Measurements from ENCODE around the gene DIPK1A. TPM values are rescaled to one million over a fixed set of nuclear protein-coding genes. Genes with fewer than 3 reads are reported as not detected.

Gene DIPK1A
- total and polyA plus RNA-seq, 9 donors, result 4.7 to 15.4 (median 8.6) TPM

DNA sequence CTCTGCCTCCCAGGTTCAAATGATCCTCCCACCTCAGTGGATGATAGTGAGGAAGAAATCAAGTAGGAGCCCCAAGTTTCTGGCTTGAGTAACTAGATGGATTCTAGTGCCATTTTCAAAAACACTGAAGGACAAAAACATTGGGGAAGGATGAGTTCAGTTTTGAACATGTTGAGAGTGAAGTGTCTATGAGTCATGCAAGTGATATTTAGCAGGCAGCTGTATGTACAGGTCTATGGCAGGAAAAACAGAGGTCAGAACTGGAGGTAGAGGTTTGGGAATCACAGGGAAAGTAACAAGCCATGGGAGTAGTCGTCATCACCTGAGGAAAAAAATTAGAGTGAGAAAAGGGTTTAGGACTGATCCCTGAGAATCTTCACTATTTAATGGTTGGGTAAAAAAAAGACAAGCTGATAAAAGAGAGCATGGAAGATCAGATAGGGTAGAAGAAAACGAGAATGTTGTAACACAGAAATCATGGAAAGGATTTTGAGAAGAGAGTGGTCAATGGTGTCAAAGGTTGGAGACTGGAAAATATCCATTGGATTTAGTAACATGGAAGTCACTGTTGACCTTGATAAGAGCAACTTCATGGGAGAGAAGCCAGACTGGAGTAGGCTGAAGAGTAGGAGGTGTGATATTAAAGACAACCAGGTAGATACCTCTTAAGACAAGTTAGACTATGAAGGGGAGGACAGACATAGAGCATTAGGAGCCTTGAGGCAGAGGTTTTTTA, 53.1 kb downstream of the DIPK1A start:
- no peak overlapping the region for H3K27ac ChIP-seq
- intact Hi-C loops (cut with DNase I), result no loop called here

GRCh38 chr1:92903765-92904164, 57.5 kb downstream of the DIPK1A start:
- Histone ChIP-seq H3K4me1 (ENCODE audit: insufficient read depth) (no peaks in the 10 kb centered on the region), H3K9me3 (no peaks in the 10 kb centered on the region), H3K36me3 (no peaks in the 10 kb centered on the region), H3K27ac (no peak overlapping the region), H3K27me3 (no peaks in the 10 kb centered on the region), H3K4me3 (no peak overlapping the region)
- DNase-seq, result no peak
- WGBS, 3 donors, result 80 to 83% (median 83%) methylated on average over 1 of the region's 1 CpG
- intact Hi-C loops (cut with DNase I), result no loop called here
- TF ChIP-seq EP300 (IDR thresholded peaks at IDR 0.05) (no peak), POLR2A (IDR thresholded peaks at IDR 0.05) (no peak)
- TF ChIP-seq, protein P1, sequence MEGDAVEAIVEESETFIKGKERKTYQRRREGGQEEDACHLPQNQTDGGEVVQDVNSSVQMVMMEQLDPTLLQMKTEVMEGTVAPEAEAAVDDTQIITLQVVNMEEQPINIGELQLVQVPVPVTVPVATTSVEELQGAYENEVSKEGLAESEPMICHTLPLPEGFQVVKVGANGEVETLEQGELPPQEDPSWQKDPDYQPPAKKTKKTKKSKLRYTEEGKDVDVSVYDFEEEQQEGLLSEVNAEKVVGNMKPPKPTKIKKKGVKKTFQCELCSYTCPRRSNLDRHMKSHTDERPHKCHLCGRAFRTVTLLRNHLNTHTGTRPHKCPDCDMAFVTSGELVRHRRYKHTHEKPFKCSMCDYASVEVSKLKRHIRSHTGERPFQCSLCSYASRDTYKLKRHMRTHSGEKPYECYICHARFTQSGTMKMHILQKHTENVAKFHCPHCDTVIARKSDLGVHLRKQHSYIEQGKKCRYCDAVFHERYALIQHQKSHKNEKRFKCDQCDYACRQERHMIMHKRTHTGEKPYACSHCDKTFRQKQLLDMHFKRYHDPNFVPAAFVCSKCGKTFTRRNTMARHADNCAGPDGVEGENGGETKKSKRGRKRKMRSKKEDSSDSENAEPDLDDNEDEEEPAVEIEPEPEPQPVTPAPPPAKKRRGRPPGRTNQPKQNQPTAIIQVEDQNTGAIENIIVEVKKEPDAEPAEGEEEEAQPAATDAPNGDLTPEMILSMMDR (IDR thresholded peaks at IDR 0.05), result no peak

More for the DNA sequence above, 53.1 kb downstream of the DIPK1A start:
- WGBS, 3 donors, result 54 to 89% (median 86%) methylated on average over 2 of the region's 2 CpGs
- H3K4me1 ChIP-seq (ENCODE audit: insufficient read depth), result no peaks in the 10 kb centered on the region
- H3K36me3 ChIP-seq, result no peaks in the 10 kb centered on the region
- H3K9me3 ChIP-seq, result no peaks in the 10 kb centered on the region
- TF ChIP-seq, protein P1 (IDR thresholded peaks at IDR 0.05), result no peak
- no peak overlapping the region for H3K4me3 ChIP-seq
- no peaks in the 10 kb centered on the region for H3K27me3 ChIP-seq
- DNase-seq, result no peak

GRCh38 chr1:92902406-92902744, 58.9 kb downstream of the DIPK1A start:
- TF ChIP-seq EP300 (IDR thresholded peaks at IDR 0.05) (no peak), POLR2A (IDR thresholded peaks at IDR 0.05) (no peak)
- TF ChIP-seq, protein P1 (IDR thresholded peaks at IDR 0.05), result no peak
- H3K4me3 ChIP-seq, result no peak overlapping the region
- no peaks in the 10 kb centered on the region for H3K4me1 ChIP-seq (ENCODE audit: insufficient read depth)
- no peaks in the 10 kb centered on the region for H3K9me3 ChIP-seq
- 83 to 100% (median 98%) methylated on average over 1 of the region's 1 CpG for WGBS, 3 donors
- H3K27me3 ChIP-seq, result no peaks in the 10 kb centered on the region
- DNase-seq, result no peak
- intact Hi-C loops (cut with DNase I), result no loop called here
- H3K36me3 ChIP-seq, result no peaks in the 10 kb centered on the region
- no peak overlapping the region for H3K27ac ChIP-seq

DNA sequence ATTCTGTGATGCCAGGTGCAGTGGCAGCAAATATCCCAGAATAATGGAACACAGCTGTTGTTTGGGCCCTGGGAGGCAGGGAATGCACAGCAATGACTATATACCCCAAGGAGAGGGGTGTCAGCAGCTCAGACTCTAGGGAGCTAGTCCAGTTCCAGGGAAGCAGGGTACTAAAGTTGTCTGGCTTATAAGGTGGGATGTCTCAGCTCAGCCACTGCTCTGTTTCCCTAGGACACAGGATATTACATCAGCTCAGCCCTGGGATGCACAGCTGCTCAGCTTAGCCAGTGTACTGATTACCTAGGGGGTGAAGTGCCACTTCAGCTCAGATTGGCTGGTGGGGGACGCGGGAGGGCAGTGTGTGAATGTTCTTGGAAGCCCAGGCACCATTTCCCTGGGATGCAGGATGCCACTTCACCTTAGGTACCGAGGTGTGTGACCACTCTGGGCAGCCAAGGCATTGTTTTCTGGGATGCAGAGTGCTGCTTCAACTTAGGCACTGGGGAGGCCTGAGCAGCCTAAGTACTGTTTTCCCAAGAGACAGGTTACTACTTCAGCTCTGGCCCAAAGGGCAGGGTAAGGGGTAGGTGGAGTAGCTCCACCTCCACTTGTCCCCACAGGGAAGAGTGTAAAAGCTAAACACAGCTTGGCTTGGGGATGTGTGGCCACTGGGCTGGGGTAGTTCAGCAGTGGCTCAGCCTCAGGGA, 59.4 kb downstream of the DIPK1A start:
- H3K27ac ChIP-seq, result no peak overlapping the region
- TF ChIP-seq POLR2A (IDR thresholded peaks at IDR 0.05) (no peak), EP300 (IDR thresholded peaks at IDR 0.05) (no peak)
- TF ChIP-seq, protein P1 (IDR thresholded peaks at IDR 0.05), result no peak
- intact Hi-C loops (cut with DNase I), result no loop called here
- H3K9me3 ChIP-seq, result no peaks in the 10 kb centered on the region
- no peak overlapping the region for H3K4me3 ChIP-seq
- 95 to 98% (median 96%) methylated on average over 3 of the region's 3 CpGs for WGBS, 3 donors
- no peaks in the 10 kb centered on the region for H3K27me3 ChIP-seq
- no peaks in the 10 kb centered on the region for H3K4me1 ChIP-seq (ENCODE audit: insufficient read depth)
- no peaks in the 10 kb centered on the region for H3K36me3 ChIP-seq
- DNase-seq, result no peak
